ENCODE measurements around the gene AP3B1. TPM values are rescaled to one million over a fixed set of nuclear protein-coding genes. Genes with fewer than 3 reads are reported as not detected.

Gene AP3B1
- total and polyA plus RNA-seq, 2 donors (not counting 3 experiments of a cell fraction or from before 2014, with no cell fraction given): 31.6 to 46.7 TPM

DNA sequence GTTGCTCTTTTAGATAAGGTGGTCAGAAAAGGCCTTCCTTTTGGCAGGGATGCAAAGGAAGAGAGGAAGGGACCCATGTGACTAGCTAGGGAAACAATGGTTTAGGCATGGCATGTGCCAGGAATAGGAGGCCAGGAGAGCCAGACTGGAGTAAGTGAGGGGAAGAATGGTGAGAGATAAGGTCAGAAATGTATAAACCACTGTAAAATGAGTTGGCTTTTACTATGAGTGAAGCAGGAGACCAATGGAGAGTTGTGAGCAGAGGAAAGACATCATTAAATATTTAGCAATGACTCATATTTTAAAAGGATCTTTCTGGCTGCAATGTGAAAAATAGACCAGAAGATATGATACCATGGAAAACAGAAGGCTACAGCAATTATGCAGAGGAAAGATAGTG, 50.9 kb downstream of the AP3B1 start:
- TF ChIP-seq GATA2 (IDR thresholded peaks at IDR 0.05; ENCODE audit: insufficient read depth, insufficient read length, low read depth, low read length): peak; percentile 29
- TF ChIP-seq FOS (IDR thresholded peaks at IDR 0.05; ENCODE audit: borderline replicate concordance, insufficient read depth, low read length): peak; percentile 51
- no peak for TF ChIP-seq POLR2AphosphoS5 (IDR thresholded peaks at IDR 0.05; ENCODE audit: insufficient read depth, low read depth, low read length)
- TF ChIP-seq JUN (IDR thresholded peaks at IDR 0.05; ENCODE audit: borderline replicate concordance, insufficient read depth, insufficient read length, low read depth): no peak
- TF ChIP-seq, protein P1, sequence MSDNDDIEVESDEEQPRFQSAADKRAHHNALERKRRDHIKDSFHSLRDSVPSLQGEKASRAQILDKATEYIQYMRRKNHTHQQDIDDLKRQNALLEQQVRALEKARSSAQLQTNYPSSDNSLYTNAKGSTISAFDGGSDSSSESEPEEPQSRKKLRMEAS (IDR thresholded peaks at IDR 0.05; ENCODE audit: insufficient read depth, insufficient read length): peak; percentile 28
- peaks cover 13% of the 10 kb centered on the region for H3K4me1 ChIP-seq (ENCODE audit: control insufficient read depth, extremely low read depth, insufficient read depth, low read length)
- H3K27ac ChIP-seq (ENCODE audit: insufficient read depth, low read depth, low read length): peak overlapping the region; percentile 29
- no TSS peak for BruUV-seq (replicated peaks)
- no peaks in the 10 kb centered on the region for H4K20me1 ChIP-seq (replicated peaks; ENCODE audit: control insufficient read depth, extremely low read depth, insufficient read depth, low read length)
- DNase-seq (ENCODE audit: low read depth, low spot score) (peak; percentile 72), FAIRE-seq (no peak)
- H3K9ac ChIP-seq (replicated peaks; ENCODE audit: extremely low read depth, insufficient read depth, low read length): no peak overlapping the region
- no peak overlapping the region for H2AFZ ChIP-seq (ENCODE audit: low read depth, low read length)
- intact Hi-C loops (cut with micrococcal nuclease): no loop called here
- dilution Hi-C loops (cut with MboI; ENCODE audit: extremely low pct_ligation_motif_present, low sequenced_read_pairs): no loop called here
- peaks cover 4% of the 10 kb centered on the region for H3K79me2 ChIP-seq (ENCODE audit: control insufficient read depth, insufficient read depth, low read length)
- H3K4me3 ChIP-seq (replicated peaks in 1 of 3; ENCODE audit: insufficient read depth in 1 of 3, low read depth in 1 of 3, low read length in 3 of 3): no peak overlapping the region
- POLR2A ChIA-PET: no interaction called here
- no peaks in the 10 kb centered on the region for H3K9me3 ChIP-seq (replicated peaks; ENCODE audit: control insufficient read depth, insufficient read depth, low read length)
- CTCF ChIA-PET: no interaction called here
- H3K4me2 ChIP-seq (ENCODE audit: insufficient read depth, low read length): peak overlapping the region; percentile 22
- no peaks in the 10 kb centered on the region for H3K9me1 ChIP-seq (replicated peaks; ENCODE audit: control insufficient read depth, extremely low read depth, insufficient read depth, low read length)
- H3K27me3 ChIP-seq (ENCODE audit: control insufficient read depth in 2 of 2, insufficient read depth in 2 of 2, low read length in 2 of 2): no peaks in the 10 kb centered on the region
- peaks cover 0 to 2% of the 10 kb centered on the region in 2 experiments for H3K36me3 ChIP-seq (ENCODE audit: control insufficient read depth in 2 of 2, extremely low read depth in 1 of 2, insufficient read depth in 2 of 2, low read length in 2 of 2)

- Histone ChIP-seq H3K9ac (replicated peaks; ENCODE audit: extremely low read depth, insufficient read depth, low read length) (no peak overlapping the region), H3K4me1 (ENCODE audit: control insufficient read depth, extremely low read depth, insufficient read depth, low read length) (peaks cover 13% of the 10 kb centered on the region), H3K9me1 (replicated peaks; ENCODE audit: control insufficient read depth, extremely low read depth, insufficient read depth, low read length) (no peaks in the 10 kb centered on the region), H3K4me3 (replicated peaks in 1 of 3; ENCODE audit: insufficient read depth in 1 of 3, low read depth in 1 of 3, low read length in 3 of 3) (no peak overlapping the region), H3K79me2 (ENCODE audit: control insufficient read depth, insufficient read depth, low read length) (peaks cover 4% of the 10 kb centered on the region), H3K9me3 (replicated peaks; ENCODE audit: control insufficient read depth, insufficient read depth, low read length) (no peaks in the 10 kb centered on the region), H3K4me2 (ENCODE audit: insufficient read depth, low read length) (no peak overlapping the region), H3K27ac (ENCODE audit: insufficient read depth, low read depth, low read length) (peak overlapping the region; percentile 29), H2AFZ (ENCODE audit: low read depth, low read length) (no peak overlapping the region), H3K36me3 (ENCODE audit: control insufficient read depth in 2 of 2, extremely low read depth in 1 of 2, insufficient read depth in 2 of 2, low read length in 2 of 2) (peaks cover 0 to 2% of the 10 kb centered on the region in 2 experiments), H3K27me3 (ENCODE audit: control insufficient read depth in 2 of 2, insufficient read depth in 2 of 2, low read length in 2 of 2) (no peaks in the 10 kb centered on the region), H4K20me1 (replicated peaks; ENCODE audit: control insufficient read depth, extremely low read depth, insufficient read depth, low read length) (no peaks in the 10 kb centered on the region)
- intact Hi-C loops (cut with micrococcal nuclease) (no loop called here), dilution Hi-C loops (cut with MboI; ENCODE audit: extremely low pct_ligation_motif_present, low sequenced_read_pairs) (no loop called here)
- DNase-seq (ENCODE audit: low read depth, low spot score): no peak
- TF ChIP-seq EZH2 (IDR thresholded peaks at IDR 0.05; ENCODE audit: borderline replicate concordance, low read depth, low read length, severe bottlenecking) (no peak), GATA2 (IDR thresholded peaks at IDR 0.05; ENCODE audit: insufficient read depth, insufficient read length, low read depth, low read length) (no peak), POLR2A (IDR thresholded peaks at IDR 0.05; ENCODE audit: low read depth, low read length) (no peak), JUN (IDR thresholded peaks at IDR 0.05; ENCODE audit: borderline replicate concordance, insufficient read depth, insufficient read length, low read depth) (no peak), MYC (IDR thresholded peaks at IDR 0.05; ENCODE audit: low read depth, low read length) (no peak), FOS (IDR thresholded peaks at IDR 0.05; ENCODE audit: borderline replicate concordance, insufficient read depth, low read length) (no peak), POLR2AphosphoS5 (IDR thresholded peaks at IDR 0.05; ENCODE audit: insufficient read depth, low read depth, low read length) (no peak)
- TF ChIP-seq, protein P1 (IDR thresholded peaks at IDR 0.05; ENCODE audit: insufficient read depth, insufficient read length): no peak
- TF ChIP-seq, protein P2, sequence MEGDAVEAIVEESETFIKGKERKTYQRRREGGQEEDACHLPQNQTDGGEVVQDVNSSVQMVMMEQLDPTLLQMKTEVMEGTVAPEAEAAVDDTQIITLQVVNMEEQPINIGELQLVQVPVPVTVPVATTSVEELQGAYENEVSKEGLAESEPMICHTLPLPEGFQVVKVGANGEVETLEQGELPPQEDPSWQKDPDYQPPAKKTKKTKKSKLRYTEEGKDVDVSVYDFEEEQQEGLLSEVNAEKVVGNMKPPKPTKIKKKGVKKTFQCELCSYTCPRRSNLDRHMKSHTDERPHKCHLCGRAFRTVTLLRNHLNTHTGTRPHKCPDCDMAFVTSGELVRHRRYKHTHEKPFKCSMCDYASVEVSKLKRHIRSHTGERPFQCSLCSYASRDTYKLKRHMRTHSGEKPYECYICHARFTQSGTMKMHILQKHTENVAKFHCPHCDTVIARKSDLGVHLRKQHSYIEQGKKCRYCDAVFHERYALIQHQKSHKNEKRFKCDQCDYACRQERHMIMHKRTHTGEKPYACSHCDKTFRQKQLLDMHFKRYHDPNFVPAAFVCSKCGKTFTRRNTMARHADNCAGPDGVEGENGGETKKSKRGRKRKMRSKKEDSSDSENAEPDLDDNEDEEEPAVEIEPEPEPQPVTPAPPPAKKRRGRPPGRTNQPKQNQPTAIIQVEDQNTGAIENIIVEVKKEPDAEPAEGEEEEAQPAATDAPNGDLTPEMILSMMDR (IDR thresholded peaks at IDR 0.05; ENCODE audit: extremely low read depth in 1 of 2, insufficient read depth in 1 of 2, low read depth in 1 of 2, low read length in 2 of 2): no peak
- BruUV-seq (replicated peaks): no TSS peak
- FAIRE-seq: no peak
- POLR2A ChIA-PET: no interaction called here
- CTCF ChIA-PET: no interaction called here
Observed at GRCh38 chr5:78243091-78243490, 51.4 kb downstream of the AP3B1 start.

Data from endothelial cell of umbilical vein (primary cell).